HG03469 (cell line): Measurements from ENCODE around the gene ADAM19.

Experiments
- ATAC-seq: cut with Tn5 transposase; IDR thresholded peaks from one replicate; pipeline ENCODE4 v1.9.1; 2021; ENCODE audit warnings: mild to moderate bottlenecking, moderate library complexity, moderate number of reproducible peaks; ENCODE audit not compliant: unreplicated experiment

The ADAM19 gene

GRCh38 chr5:157597277-157597676 lies 21.7 kb upstream of the ADAM19 start:
- ATAC-seq = no peak

- peak; percentile 73 for ATAC-seq
These were observed 20.9 kb upstream of the ADAM19 start for GRCh38 chr5:157596487-157596886.

DNA sequence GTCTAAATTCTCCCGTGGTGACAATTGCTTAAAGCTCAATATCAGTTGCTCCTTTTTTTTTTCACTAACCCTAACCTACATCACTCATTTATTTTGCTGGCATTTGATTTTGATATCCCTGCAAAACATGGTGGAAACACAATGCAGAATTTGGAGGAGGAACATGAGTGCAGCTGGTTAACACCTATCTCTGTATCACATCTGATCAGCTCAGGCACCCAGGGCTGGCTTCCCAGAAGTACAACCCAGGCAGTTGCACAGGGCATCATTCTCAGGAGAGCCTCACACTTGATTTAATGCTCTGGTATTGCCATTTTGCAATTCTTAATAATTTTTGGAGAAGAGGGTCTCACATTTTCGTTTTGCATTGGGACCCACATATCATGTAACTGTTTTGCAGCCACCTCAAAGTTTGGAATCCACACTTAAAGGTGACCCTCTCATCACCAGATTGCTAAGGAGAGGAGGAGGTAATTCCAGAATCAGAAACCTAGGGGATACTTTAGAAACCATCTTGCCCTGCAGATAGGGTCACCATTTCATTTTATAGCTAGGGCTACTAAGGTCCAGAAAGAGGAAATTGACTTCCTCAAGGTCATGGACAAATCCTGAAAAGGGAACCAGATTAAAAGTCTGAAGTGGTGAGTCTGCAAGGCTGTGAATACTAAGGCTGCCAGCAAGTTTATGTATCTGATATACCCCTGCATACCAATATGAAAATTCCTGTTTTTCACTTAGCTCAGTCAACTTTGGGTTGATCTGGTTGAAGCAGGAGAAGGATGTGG lies 19.3 kb upstream of the ADAM19 start:
- ATAC-seq = no peak

DNA sequence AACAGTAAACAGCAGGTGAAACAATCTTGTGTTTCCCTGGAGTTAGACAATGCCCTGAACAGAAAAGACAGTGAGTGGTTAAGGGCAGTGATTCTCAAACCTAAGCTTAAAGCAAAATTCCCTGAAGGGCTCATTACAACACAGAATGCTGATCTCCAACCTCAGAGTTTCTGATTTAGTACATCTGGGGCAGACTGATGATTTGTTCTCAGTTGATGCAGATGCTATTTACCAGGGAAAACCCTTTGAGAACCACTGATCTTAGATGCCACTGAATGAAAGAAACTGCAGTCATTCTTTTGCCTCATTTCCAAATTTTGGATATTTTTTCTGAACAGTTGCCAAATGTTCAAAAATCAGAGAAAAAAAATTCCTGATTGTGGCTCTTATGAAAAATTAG lies 18.7 kb upstream of the ADAM19 start:
- ATAC-seq = no peak

DNA sequence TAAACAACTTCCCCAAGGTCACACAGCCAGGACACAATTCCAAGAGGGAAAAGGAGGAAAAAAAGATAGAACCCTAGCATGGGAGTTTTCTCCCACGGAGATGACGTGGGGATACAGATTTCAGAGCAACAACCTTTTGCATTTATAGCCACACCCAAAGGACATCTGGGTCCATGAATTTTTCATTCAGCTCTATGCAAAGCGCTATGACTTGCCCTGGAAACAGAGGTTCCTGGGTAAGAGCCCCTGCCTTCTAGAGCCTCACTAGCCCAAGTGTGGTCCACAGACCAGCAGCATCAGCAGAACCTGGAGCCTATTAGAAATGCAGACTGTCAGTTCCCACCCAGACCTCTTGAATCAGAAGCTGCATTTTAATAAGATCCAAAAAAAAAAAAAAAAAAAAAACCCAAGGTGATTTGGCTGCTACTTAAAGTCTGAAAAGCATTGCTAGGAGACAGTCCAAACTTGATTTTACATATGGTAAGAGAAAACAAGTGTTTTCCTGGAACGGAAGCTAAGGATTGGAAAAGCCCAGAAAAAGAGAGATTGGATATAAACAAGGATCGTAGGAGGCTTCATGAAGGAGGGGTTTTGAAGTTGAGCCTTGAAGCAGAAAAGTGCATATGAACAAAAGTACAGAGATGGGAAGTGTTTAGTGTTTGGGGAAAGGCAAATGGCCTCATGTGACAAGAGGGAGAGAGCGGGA lies 17.6 kb upstream of the ADAM19 start:
- no peak for ATAC-seq

GRCh38 chr5:157592594-157592993 lies 17.0 kb upstream of the ADAM19 start:
- ATAC-seq = no peak

- no peak for ATAC-seq
These were observed 14.9 kb upstream of the ADAM19 start for GRCh38 chr5:157590478-157590877.

GRCh38 chr5:157584628-157585027 lies 9.1 kb upstream of the ADAM19 start:
- no peak for ATAC-seq

DNA sequence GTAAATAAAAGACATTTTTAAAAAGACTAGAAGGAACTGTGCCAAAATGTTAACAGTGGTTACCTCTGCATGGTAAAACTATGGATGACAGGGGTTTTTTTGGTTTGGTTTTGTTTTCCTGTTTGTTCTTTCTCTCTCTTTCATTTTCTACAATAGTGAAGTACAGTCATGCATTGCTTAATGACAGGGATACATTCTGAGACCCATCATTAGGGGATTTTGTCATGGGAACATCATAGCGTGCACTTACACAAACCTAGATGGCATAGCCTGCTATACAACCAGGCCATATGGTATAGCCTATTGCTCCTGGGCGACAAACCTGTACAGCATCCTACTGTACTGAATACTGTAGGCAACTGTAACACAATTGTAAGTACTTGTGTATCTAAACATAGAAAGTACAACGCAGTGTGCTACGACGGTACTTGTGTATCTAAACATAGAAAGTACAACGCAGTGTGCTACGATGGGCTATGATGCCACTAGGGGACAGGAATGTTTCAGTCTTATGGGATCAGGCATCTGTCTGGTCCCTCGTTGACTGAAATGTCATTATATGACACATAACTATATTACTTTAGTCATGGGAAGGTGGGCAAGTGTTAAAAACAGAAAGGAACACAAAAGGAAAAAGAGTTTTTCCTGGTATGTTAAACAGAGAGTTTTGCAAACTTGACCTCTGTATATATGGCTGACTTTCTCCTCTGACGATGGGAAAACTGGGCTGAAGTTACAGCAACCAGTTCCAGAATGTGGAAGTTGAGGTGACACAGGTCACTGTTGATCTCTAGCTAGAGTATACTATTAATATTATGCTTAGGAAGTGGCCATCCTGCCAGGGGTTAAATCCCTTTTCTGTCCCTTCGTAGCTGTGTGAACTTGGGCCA lies 7.4 kb upstream of the ADAM19 start:
- ATAC-seq = no peak

- no peak for ATAC-seq
These were observed 6.3 kb upstream of the ADAM19 start for GRCh38 chr5:157581901-157582300.

DNA sequence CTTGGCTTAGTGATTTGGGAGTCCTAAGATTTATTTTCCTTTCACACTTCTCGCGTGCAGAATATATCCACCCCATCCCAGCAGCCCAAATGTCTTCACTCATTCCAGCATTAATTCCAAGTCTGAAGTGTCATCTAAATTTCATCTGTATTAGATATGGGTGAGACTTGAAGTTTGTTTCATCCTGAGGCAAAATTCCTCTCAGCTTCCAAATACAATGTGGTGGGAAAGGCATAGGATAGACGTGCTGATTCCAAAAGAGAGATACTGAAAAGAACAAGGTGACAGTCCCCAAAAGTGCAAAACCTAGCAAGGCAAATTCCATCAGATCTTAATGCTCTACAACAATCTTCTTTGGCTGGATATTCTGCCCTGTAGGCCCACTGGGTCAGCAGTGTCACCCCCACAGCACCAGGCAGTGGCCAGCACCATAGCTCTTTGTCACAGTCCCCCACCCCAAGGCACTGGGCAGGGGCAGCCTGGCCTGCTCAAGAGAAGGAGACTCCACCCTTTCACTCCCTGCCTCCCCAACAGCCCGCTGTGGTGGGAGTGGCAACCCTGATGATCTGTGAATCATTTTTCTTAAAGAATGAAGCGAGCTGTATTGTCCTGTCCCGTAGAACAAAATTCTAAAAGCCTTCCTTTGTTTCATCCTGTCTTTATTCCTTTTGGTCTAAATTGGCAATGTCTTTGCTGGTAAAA lies 2.7 kb upstream of the ADAM19 start:
- no peak for ATAC-seq

DNA sequence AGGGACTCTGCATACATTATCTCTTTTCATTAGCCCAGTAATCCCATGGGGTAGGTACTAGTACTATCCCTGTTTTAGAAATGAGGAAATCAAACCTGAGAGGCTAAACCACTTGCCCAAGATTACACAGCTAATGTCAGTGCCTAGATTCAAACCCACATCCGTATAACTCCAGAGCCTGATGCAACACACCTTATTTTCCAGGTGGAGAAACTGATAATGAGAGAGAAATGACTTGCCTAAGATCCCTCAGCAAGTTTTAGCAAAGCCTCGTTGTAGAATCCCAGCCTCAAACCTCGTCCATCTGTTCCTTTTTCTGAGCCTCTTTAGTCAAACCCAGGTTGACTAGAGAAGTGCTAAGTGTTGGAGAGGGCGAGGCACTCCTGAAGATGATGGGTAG lies 1.1 kb upstream of the ADAM19 start:
- ATAC-seq = no peak

GRCh38 chr5:157574456-157575380 lies 857 bp downstream of the ADAM19 start:
- no peak for ATAC-seq

- peak; percentile 94 for ATAC-seq
These were observed 4.2 kb downstream of the ADAM19 start for GRCh38 chr5:157571357-157571827.

GRCh38 chr5:157570531-157571200 lies 4.9 kb downstream of the ADAM19 start:
- ATAC-seq = no peak

- no peak for ATAC-seq
These were observed 6.9 kb downstream of the ADAM19 start for GRCh38 chr5:157568720-157569119.

GRCh38 chr5:157568222-157568621 lies 7.4 kb downstream of the ADAM19 start:
- no peak for ATAC-seq

GRCh38 chr5:157566902-157567489 lies 8.6 kb downstream of the ADAM19 start:
- ATAC-seq = no peak
